ENCODE measurements around the gene PAIP2.

DNA sequence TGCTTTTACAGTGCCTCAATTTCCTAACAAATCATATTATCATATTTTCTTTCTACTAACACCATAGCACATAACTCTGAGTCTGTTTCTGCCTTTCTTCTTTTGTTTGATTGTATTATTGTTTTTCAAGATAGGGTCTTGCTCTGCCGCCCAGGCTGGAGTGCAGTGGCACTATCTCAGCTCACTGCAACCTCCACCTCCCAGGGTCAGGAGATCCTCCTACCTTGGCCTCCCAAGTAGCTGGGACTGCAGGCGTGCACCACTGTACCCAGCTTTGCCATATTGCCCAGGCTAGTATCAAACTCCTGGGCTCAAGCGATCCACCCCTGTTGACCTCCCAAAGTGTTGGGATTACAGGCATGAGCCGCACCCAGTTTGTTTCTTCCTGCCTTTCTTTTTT, 18.7 kb downstream of the PAIP2 start:
- TF ChIP-seq, protein P1, sequence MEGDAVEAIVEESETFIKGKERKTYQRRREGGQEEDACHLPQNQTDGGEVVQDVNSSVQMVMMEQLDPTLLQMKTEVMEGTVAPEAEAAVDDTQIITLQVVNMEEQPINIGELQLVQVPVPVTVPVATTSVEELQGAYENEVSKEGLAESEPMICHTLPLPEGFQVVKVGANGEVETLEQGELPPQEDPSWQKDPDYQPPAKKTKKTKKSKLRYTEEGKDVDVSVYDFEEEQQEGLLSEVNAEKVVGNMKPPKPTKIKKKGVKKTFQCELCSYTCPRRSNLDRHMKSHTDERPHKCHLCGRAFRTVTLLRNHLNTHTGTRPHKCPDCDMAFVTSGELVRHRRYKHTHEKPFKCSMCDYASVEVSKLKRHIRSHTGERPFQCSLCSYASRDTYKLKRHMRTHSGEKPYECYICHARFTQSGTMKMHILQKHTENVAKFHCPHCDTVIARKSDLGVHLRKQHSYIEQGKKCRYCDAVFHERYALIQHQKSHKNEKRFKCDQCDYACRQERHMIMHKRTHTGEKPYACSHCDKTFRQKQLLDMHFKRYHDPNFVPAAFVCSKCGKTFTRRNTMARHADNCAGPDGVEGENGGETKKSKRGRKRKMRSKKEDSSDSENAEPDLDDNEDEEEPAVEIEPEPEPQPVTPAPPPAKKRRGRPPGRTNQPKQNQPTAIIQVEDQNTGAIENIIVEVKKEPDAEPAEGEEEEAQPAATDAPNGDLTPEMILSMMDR (IDR thresholded peaks at IDR 0.05), result no peak
- TF ChIP-seq POLR2AphosphoS5 (IDR thresholded peaks at IDR 0.05) (no peak), EP300 (IDR thresholded peaks at IDR 0.05) (no peak), POLR2A (IDR thresholded peaks at IDR 0.05) (no peak)
